ENCODE data around the gene QRSL1. TPM values are rescaled to one million over a fixed set of nuclear protein-coding genes. Genes with fewer than 3 reads are reported as not detected.
"Not testable (repeated sequence)": the region's sequence is repeated elsewhere in the genome, so short reads cannot be mapped to it uniquely, and the experiment has no call there.

The QRSL1 gene
- total and polyA plus RNA-seq, 3 experiments from 2014 or later, result 9.7 to 27.2 (median 23.0) TPM

GRCh38 chr6:106617857-106618256 lies 11.5 kb upstream of the QRSL1 start:
- CTCF ChIA-PET, result interaction anchor here (1.3 kb wide), 1 partner anchor 10 kb away, joined by 4 read pairs; no protein-coding TSS in a partner anchor
- no peaks in the 10 kb centered on the region for H3K27me3 Mint-ChIP-seq
- H3K36me3 Mint-ChIP-seq, result peaks cover 8 to 61% (median 22%) of the 10 kb centered on the region in 3 donors

DNA sequence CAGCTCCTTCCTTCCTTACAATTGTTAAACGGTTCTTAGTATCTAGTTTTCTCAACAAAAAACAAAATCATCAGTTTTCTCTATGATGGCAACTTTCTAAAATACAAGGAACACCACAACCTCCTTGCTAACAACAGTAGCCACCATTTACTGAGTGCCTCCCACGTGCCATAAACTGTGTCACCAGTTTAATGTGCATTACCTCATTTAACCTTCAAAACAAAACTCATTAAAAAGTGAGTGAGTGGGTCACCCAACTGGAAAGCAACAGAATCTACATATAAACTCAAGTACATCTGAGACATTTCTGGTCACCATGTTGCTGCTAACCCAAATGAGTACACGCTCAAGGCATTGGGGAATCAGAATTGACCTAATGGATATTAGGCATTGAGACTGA lies 11.1 kb upstream of the QRSL1 start:
- H3K27me3 ChIP-seq (ENCODE audit: insufficient read depth, low read length, poor library complexity, severe bottlenecking), result no peaks in the 10 kb centered on the region
- Mint-ChIP-seq H3K4me1 (peaks cover 0 to 7% (median 0%) of the 10 kb centered on the region in 3 donors), H3K4me3 (no peak overlapping the region), H3K36me3 (peaks cover 8 to 57% (median 22%) of the 10 kb centered on the region in 3 donors), H3K9me3 (peaks cover 0 to 2% (median 0%) of the 10 kb centered on the region in 5 donors), H3K27ac (no peak overlapping the region), H3K27me3 (no peaks in the 10 kb centered on the region)
- no peak overlapping the region for H3K4me3 ChIP-seq (ENCODE audit: low read length)
- H3K9me3 ChIP-seq (ENCODE audit: low read length), result no peaks in the 10 kb centered on the region
- ChIA-PET CTCF (interaction anchor here (1.3 kb wide), 1 partner anchor 10 kb away, joined by 4 read pairs; no protein-coding TSS in a partner anchor), POLR2A (no interaction called here)
- DNase-seq, result no peak
- H3K27ac ChIP-seq (ENCODE audit: low read depth, low read length), result no peak overlapping the region
- peaks cover 12% of the 10 kb centered on the region for H3K36me3 ChIP-seq (ENCODE audit: insufficient read depth, low read length)
- H3K4me1 ChIP-seq (ENCODE audit: insufficient read depth, low read length), result no peaks in the 10 kb centered on the region

More at GRCh38 chr6:106617857-106618256, 11.5 kb upstream of the QRSL1 start:
- Histone ChIP-seq H3K27ac (ENCODE audit: low read depth, low read length) (no peak overlapping the region), H3K27me3 (ENCODE audit: insufficient read depth, low read length, poor library complexity, severe bottlenecking) (no peaks in the 10 kb centered on the region), H3K4me1 (ENCODE audit: insufficient read depth, low read length) (no peaks in the 10 kb centered on the region), H3K9me3 (ENCODE audit: low read length) (no peaks in the 10 kb centered on the region), H3K36me3 (ENCODE audit: insufficient read depth, low read length) (peaks cover 12% of the 10 kb centered on the region), H3K4me3 (ENCODE audit: low read length) (no peak overlapping the region)
- no peak for DNase-seq
- Mint-ChIP-seq H3K9me3 (peaks cover 0 to 2% (median 0%) of the 10 kb centered on the region in 5 donors), H3K4me3 (no peak overlapping the region), H3K4me1 (peaks cover 0 to 7% (median 0%) of the 10 kb centered on the region in 3 donors), H3K27ac (no peak overlapping the region)
- POLR2A ChIA-PET, result no interaction called here

DNA sequence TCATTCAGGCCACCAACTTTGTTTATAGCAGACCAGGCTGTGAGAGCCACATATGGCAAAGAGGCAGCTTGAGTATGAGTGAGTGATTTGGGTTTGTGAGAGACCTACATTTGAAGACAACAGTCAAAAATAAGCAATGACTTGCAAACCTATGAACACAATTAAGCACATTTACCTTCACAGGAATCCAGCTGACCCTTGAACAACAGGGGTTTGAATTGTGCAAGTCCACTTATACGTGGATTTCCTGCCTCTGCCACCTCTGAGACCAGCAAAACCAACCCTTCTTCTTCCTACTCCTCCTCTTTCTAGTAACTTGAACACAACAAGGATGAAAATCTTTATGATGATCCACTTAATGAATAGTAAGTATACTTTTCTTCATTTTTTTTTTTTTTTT lies 10.2 kb upstream of the QRSL1 start:
- CTCF ChIA-PET, result no interaction called here
- H3K27ac Mint-ChIP-seq, result no peak overlapping the region
- Histone ChIP-seq H3K9me3 (ENCODE audit: low read length) (no peaks in the 10 kb centered on the region), H3K27ac (ENCODE audit: low read depth, low read length) (no peak overlapping the region), H3K4me3 (ENCODE audit: low read length) (no peak overlapping the region), H3K36me3 (ENCODE audit: insufficient read depth, low read length) (peaks cover 12% of the 10 kb centered on the region), H3K4me1 (ENCODE audit: insufficient read depth, low read length) (no peaks in the 10 kb centered on the region), H3K27me3 (ENCODE audit: insufficient read depth, low read length, poor library complexity, severe bottlenecking) (no peaks in the 10 kb centered on the region)
- H3K27me3 Mint-ChIP-seq, result no peaks in the 10 kb centered on the region
- peaks cover 0 to 3% (median 0%) of the 10 kb centered on the region in 3 donors for H3K4me1 Mint-ChIP-seq
- POLR2A ChIA-PET, result no interaction called here
- no peak for DNase-seq
- peaks cover 0 to 2% (median 0%) of the 10 kb centered on the region in 5 donors for H3K9me3 Mint-ChIP-seq
- H3K4me3 Mint-ChIP-seq, result no peak overlapping the region
- peaks cover 8 to 50% (median 17%) of the 10 kb centered on the region in 3 donors for H3K36me3 Mint-ChIP-seq

GRCh38 chr6:106620931-106621672 lies 8.3 kb upstream of the QRSL1 start:
- no peaks in the 10 kb centered on the region for H3K4me1 ChIP-seq (ENCODE audit: insufficient read depth, low read length)
- peaks cover 0 to 2% (median 0%) of the 10 kb centered on the region in 5 donors for H3K9me3 Mint-ChIP-seq
- H3K27ac ChIP-seq (ENCODE audit: low read depth, low read length), result no peak overlapping the region
- H3K36me3 Mint-ChIP-seq, result peaks cover 8 to 39% (median 13%) of the 10 kb centered on the region in 3 donors
- H3K27ac Mint-ChIP-seq, result peak overlapping the region in 1 of 8 donors; percentile 54
- no peak overlapping the region for H3K4me3 ChIP-seq (ENCODE audit: low read length)
- no peaks in the 10 kb centered on the region for H3K9me3 ChIP-seq (ENCODE audit: low read length)
- no peaks in the 10 kb centered on the region for H3K27me3 ChIP-seq (ENCODE audit: insufficient read depth, low read length, poor library complexity, severe bottlenecking)
- no peak for DNase-seq
- H3K4me3 Mint-ChIP-seq, result no peak overlapping the region
- ChIA-PET POLR2A (no interaction called here), CTCF (interaction anchor here (2.0 kb wide), 1 partner anchor 12 kb away, joined by 4 read pairs; no protein-coding TSS in a partner anchor)
- H3K4me1 Mint-ChIP-seq, result peaks cover 0 to 6% (median 2%) of the 10 kb centered on the region in 3 donors
- H3K36me3 ChIP-seq (ENCODE audit: insufficient read depth, low read length), result peaks cover 12% of the 10 kb centered on the region
- H3K27me3 Mint-ChIP-seq, result no peaks in the 10 kb centered on the region

DNA sequence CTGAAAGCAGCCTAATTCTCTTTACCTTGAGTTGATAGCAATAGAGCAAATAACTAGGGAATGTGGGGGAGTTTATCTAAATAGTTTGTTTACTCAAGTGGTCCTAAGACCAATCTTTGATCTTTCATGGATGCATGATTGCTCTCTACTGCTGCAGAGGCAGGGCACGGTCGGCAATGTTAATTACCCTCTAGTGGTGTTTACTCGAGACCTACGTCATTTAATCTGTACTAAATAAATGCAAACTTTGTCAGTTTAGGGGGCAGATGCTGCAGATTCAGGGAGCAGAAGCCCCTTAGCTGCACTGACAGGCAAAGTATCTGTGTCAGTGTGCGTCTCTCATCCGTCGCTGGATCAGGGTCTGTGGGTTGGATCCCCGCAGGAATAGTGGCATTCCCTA lies 7.0 kb upstream of the QRSL1 start:
- DNase-seq, result no peak
- Histone ChIP-seq H3K36me3 (ENCODE audit: insufficient read depth, low read length) (peaks cover 5% of the 10 kb centered on the region), H3K4me3 (ENCODE audit: low read length) (no peak overlapping the region), H3K27me3 (ENCODE audit: insufficient read depth, low read length, poor library complexity, severe bottlenecking) (no peaks in the 10 kb centered on the region), H3K9me3 (ENCODE audit: low read length) (no peaks in the 10 kb centered on the region), H3K27ac (ENCODE audit: low read depth, low read length) (no peak overlapping the region), H3K4me1 (ENCODE audit: insufficient read depth, low read length) (no peaks in the 10 kb centered on the region)
- ChIA-PET POLR2A (no interaction called here), CTCF (interaction anchor here (2.0 kb wide), 1 partner anchor 14 kb away, joined by 4 read pairs; no protein-coding TSS in a partner anchor)
- Mint-ChIP-seq H3K27ac (no peak overlapping the region), H3K36me3 (peaks cover 8 to 30% (median 13%) of the 10 kb centered on the region in 3 donors), H3K27me3 (no peaks in the 10 kb centered on the region), H3K9me3 (peaks cover 0 to 2% (median 0%) of the 10 kb centered on the region in 5 donors), H3K4me3 (no peak overlapping the region), H3K4me1 (peaks cover 0 to 9% (median 2%) of the 10 kb centered on the region in 3 donors)

GRCh38 chr6:106623039-106623438 lies 6.3 kb upstream of the QRSL1 start:
- Mint-ChIP-seq H3K27me3 (no peaks in the 10 kb centered on the region), H3K9me3 (peaks cover 0 to 2% (median 0%) of the 10 kb centered on the region in 5 donors), H3K36me3 (peaks cover 8 to 29% (median 13%) of the 10 kb centered on the region in 3 donors), H3K4me3 (peak overlapping the region in 1 of 7 donors; percentile 66), H3K27ac (no peak overlapping the region), H3K4me1 (peaks cover 0 to 12% (median 2%) of the 10 kb centered on the region in 3 donors)
- no peak for DNase-seq
- ChIA-PET POLR2A (interaction anchor here (0.6 kb wide), 1 partner anchor 171 kb away, joined by 7 read pairs; no protein-coding TSS in a partner anchor), CTCF (interaction anchor here (0.5 kb wide), 1 partner anchor 1442 kb away, joined by 3 read pairs; no protein-coding TSS in a partner anchor)
- Histone ChIP-seq H3K27ac (ENCODE audit: low read depth, low read length) (no peak overlapping the region), H3K9me3 (ENCODE audit: low read length) (no peaks in the 10 kb centered on the region), H3K4me1 (ENCODE audit: insufficient read depth, low read length) (peaks cover under 1% of the 10 kb centered on the region), H3K4me3 (ENCODE audit: low read length) (no peak overlapping the region), H3K36me3 (ENCODE audit: insufficient read depth, low read length) (peaks cover 5% of the 10 kb centered on the region), H3K27me3 (ENCODE audit: insufficient read depth, low read length, poor library complexity, severe bottlenecking) (no peaks in the 10 kb centered on the region)

GRCh38 chr6:106626485-106626884 lies 2.9 kb upstream of the QRSL1 start:
- POLR2A ChIA-PET, result no interaction called here
- peaks cover 8 to 25% (median 11%) of the 10 kb centered on the region in 3 donors for H3K36me3 Mint-ChIP-seq

DNA sequence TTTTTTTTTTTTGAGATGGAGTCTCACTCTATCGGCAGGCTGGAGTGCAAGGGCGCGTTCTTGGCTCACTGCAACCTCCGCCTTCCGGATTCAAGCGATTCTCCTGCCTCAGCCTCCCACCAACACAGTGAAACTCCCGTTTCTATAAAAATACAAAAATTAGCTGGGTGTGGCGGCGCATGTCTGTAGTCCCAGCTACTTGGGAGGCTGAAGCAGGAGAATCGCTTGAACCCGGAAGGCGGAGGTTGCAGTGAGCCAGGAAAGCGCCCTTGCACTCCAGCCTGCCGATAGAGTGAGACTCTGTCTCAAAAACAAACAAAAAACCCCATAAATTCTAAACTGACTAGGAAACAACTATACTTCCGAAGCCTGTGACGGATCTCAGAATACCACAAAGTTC lies 1.6 kb upstream of the QRSL1 start:
- H3K9me3 ChIP-seq (ENCODE audit: low read length); POLR2A ChIA-PET; H3K27me3 ChIP-seq (ENCODE audit: insufficient read depth, low read length, poor library complexity, severe bottlenecking); H3K27me3 Mint-ChIP-seq; DNase-seq; H3K36me3 ChIP-seq (ENCODE audit: insufficient read depth, low read length); H3K27ac ChIP-seq (ENCODE audit: low read depth, low read length); H3K9me3 Mint-ChIP-seq; H3K4me3 ChIP-seq (ENCODE audit: low read length): not testable (repeated sequence)
- Mint-ChIP-seq H3K27ac (peak overlapping the region in 2 of 8 donors; percentile 29 to 95), H3K4me1 (peaks cover 24 to 41% (median 27%) of the 10 kb centered on the region in 3 donors), H3K4me3 (peak overlapping the region in 6 of 7 donors; percentile 20 to 99 (median 48)), H3K36me3 (peaks cover under 1 to 15% (median 4%) of the 10 kb centered on the region in 3 donors)
- peaks cover 22% of the 10 kb centered on the region for H3K4me1 ChIP-seq (ENCODE audit: insufficient read depth, low read length)
- CTCF ChIA-PET, result interaction anchor here (1.0 kb wide), 1 partner anchor 10 kb away, joined by 3 read pairs; no protein-coding TSS in a partner anchor

More at GRCh38 chr6:106626485-106626884, 2.9 kb upstream of the QRSL1 start:
- Histone ChIP-seq H3K4me1 (ENCODE audit: insufficient read depth, low read length) (peaks cover 20% of the 10 kb centered on the region), H3K27me3 (ENCODE audit: insufficient read depth, low read length, poor library complexity, severe bottlenecking) (no peaks in the 10 kb centered on the region), H3K27ac (ENCODE audit: low read depth, low read length) (no peak overlapping the region), H3K4me3 (ENCODE audit: low read length) (no peak overlapping the region), H3K36me3 (ENCODE audit: insufficient read depth, low read length) (peaks cover 5% of the 10 kb centered on the region), H3K9me3 (ENCODE audit: low read length) (no peaks in the 10 kb centered on the region)
- no peak overlapping the region for H3K27ac Mint-ChIP-seq
- H3K27me3 Mint-ChIP-seq, result no peaks in the 10 kb centered on the region
- H3K9me3 Mint-ChIP-seq, result peaks cover 0 to 2% (median 0%) of the 10 kb centered on the region in 5 donors
- peak overlapping the region in 1 of 7 donors; percentile 53 for H3K4me3 Mint-ChIP-seq
- H3K4me1 Mint-ChIP-seq, result peaks cover 22 to 37% (median 23%) of the 10 kb centered on the region in 3 donors
- no peak for DNase-seq
- CTCF ChIA-PET, result no interaction called here

Data from CD8-positive, alpha-beta memory T cell (primary cell).